Measurements from ENCODE around the gene SCG3.

GRCh38 chr15:51718746-51719145 is 37.4 kb downstream of the SCG3 start:
- TF ChIP-seq CTCF (IDR thresholded peaks at IDR 0.05 in 4 of 5, conservative IDR thresholded peaks at IDR 0.05 in 1 of 5) = no peak
- no peak for TF ChIP-seq POLR2A (IDR thresholded peaks at IDR 0.05)

Data from gastrocnemius medialis (tissue), 4 donors.